GM19238 (cell line): ENCODE data around the gene ISL2.
"Not testable (repeated sequence)": the region's sequence is repeated elsewhere in the genome, so short reads cannot be mapped to it uniquely, and the experiment has no call there.

ENCODE experiments used
- DNase-seq: peaks from one replicate; pipeline ENCODE4 v3.0.0; 2011; ENCODE audit warnings: low spot score; ENCODE audit not compliant: insufficient read length

Gene ISL2

GRCh38 chr15:76336254-76337058, at the start of gene ISL2:
Gene ISL2, plus strand, starts transcription at chr15:76336773. Its CDS starts 111 bp downstream, at chr15:76336884.
- peak; percentile 86 for DNase-seq

GRCh38 chr15:76289582-76289981, 47.0 kb upstream of the ISL2 start:
- no peak for DNase-seq

- DNase-seq: no peak
These were observed 43.2 kb upstream of the ISL2 start for GRCh38 chr15:76293361-76293760.

GRCh38 chr15:76294463-76294862, 42.1 kb upstream of the ISL2 start:
- not testable (repeated sequence) for DNase-seq

- no peak for DNase-seq
These were observed 39.7 kb upstream of the ISL2 start for GRCh38 chr15:76296849-76297248.

GRCh38 chr15:76297951-76298350, 38.6 kb upstream of the ISL2 start:
- not testable (repeated sequence) for DNase-seq

- no peak for DNase-seq
These were observed 37.6 kb upstream of the ISL2 start for GRCh38 chr15:76298986-76299385.

GRCh38 chr15:76299786-76300185, 36.8 kb upstream of the ISL2 start:
- DNase-seq: no peak

GRCh38 chr15:76303909-76304308, 32.7 kb upstream of the ISL2 start:
- DNase-seq: no peak

- DNase-seq: no peak
These were observed 26.8 kb upstream of the ISL2 start for GRCh38 chr15:76309601-76310330.

- no peak for DNase-seq
These were observed 26.0 kb upstream of the ISL2 start for GRCh38 chr15:76310475-76311099.

GRCh38 chr15:76311100-76311953, 25.2 kb upstream of the ISL2 start, which contains the start of gene ETFA:
Gene ETFA, minus strand, starts transcription at chr15:76311469. Its CDS starts 81 bp downstream, at chr15:76311388.
- DNase-seq: peak; percentile 98

- DNase-seq: no peak
These were observed 23.9 kb upstream of the ISL2 start for GRCh38 chr15:76312540-76313174.

- DNase-seq: not testable (repeated sequence)
These were observed 23.4 kb upstream of the ISL2 start for GRCh38 chr15:76313175-76313567.

GRCh38 chr15:76313731-76314130, 22.8 kb upstream of the ISL2 start:
- no peak for DNase-seq

GRCh38 chr15:76320012-76320411, 16.6 kb upstream of the ISL2 start:
- DNase-seq: no peak

GRCh38 chr15:76321171-76321570, 15.4 kb upstream of the ISL2 start:
- DNase-seq: no peak

- no peak for DNase-seq
These were observed 15.0 kb upstream of the ISL2 start for GRCh38 chr15:76321602-76322001.

GRCh38 chr15:76324066-76324465, 12.5 kb upstream of the ISL2 start:
- no peak for DNase-seq

- no peak for DNase-seq
These were observed 10.9 kb upstream of the ISL2 start for GRCh38 chr15:76325704-76326103.
